Sigmoid colon (tissue), 7 donors: ENCODE results near the gene KIF5C. TPM values are rescaled to one million over a fixed set of nuclear protein-coding genes. Genes with fewer than 3 reads are reported as not detected.

ENCODE experiments used
- DNase-seq: peaks from one replicate; pipeline ENCODE4 v3.0.0-alpha.2; 2019
- H3K27ac ChIP-seq, 4 donors: fragments of 200-600 bp; sonication (generic); one replicate each; pipeline ENCODE4 v1.5.1; 2016 to 2019; ENCODE audit warnings: mild to moderate bottlenecking in 1 of 4
- H3K27me3 ChIP-seq, 3 donors: fragments of 200-600 bp; sonication (generic); one replicate each; pipeline ENCODE4 v1.5.1; 2019; ENCODE audit warnings: mild to moderate bottlenecking in 1 of 3
- H3K36me3 ChIP-seq, 4 donors: fragments of 200-600 bp; sonication (generic); one replicate each; pipeline ENCODE4 v1.5.1; 2016 to 2019
- H3K4me1 ChIP-seq, 4 donors: fragments of 200-600 bp; sonication (generic); one replicate each; pipeline ENCODE4 v1.5.1; 2017 to 2019
- H3K4me3 ChIP-seq, 4 donors: fragments of 200-600 bp; sonication (generic); one replicate each; pipeline ENCODE4 v1.5.1; 2017 to 2019; ENCODE audit warnings: mild to moderate bottlenecking in 2 of 4, moderate library complexity in 1 of 4
- H3K9me3 ChIP-seq, 4 donors: fragments of 200-600 bp in 3 of 4; sonication (generic) in 3 of 4; one replicate each; pipeline versions ENCODE4 v1.5.1 to v1.6.1; 2013 to 2019
- EP300 ChIP-seq, 4 donors: sonication (generic); formaldehyde crosslinking; IDR thresholded peaks; one replicate each; pipeline ENCODE4 v1.6.1; 2017; ENCODE audit warnings: antibody characterized with exemption in 4 of 4
- POLR2A ChIP-seq, 2 donors: fragments of 450-650 bp; IDR thresholded peaks; one replicate each; pipeline ENCODE4 v1.6.1; 2016; ENCODE audit warnings: antibody characterized with exemption in 2 of 2, mild to moderate bottlenecking in 2 of 2, moderate library complexity in 2 of 2
- POLR2AphosphoS5 ChIP-seq, 4 donors: sonication (generic); formaldehyde crosslinking; IDR thresholded peaks; one replicate each; pipeline ENCODE4 v1.6.1; 2017; ENCODE audit warnings: antibody characterized with exemption in 4 of 4
- WGBS, 2 donors: extraction: QIAGEN DNeasy Blood & Tissue Kit; methylation state at CpG; one replicate each; pipeline ENCODE4 v1.1.7; 2013; 5-methylcytosine and 5-hydroxymethylcytosine counted together
- intact Hi-C: fragments of 100-400 bp; cut with DNase I; formaldehyde crosslinking; loops from one replicate; pipeline ENCODE4 v1.15.1; 2023
- polyA plus RNA-seq, 3 donors: library from polyadenylated mRNA; stranded (reverse); fragments of 200-250 nt; gene quantifications; one replicate each; pipeline ENCODE4 v1.2.3, GENCODE V29; 2013
- total RNA-seq, 4 donors: library from RNA; depleted of rRNA; stranded (reverse); fragments of >200 nt; gene quantifications; one replicate each; pipeline ENCODE4 v1.1.0, GENCODE V29; 2016
- TF ChIP-seq, protein P1 (sequence below), 4 experiments: fragments of 450-650 bp in 3 of 4; fragments of 200-600 bp in 1 of 4; IDR thresholded peaks; one replicate each; pipeline ENCODE4 v1.5.1; 2016 to 2019; ENCODE audit warnings: antibody characterized with exemption in 4 of 4, mild to moderate bottlenecking in 3 of 4, moderate library complexity in 2 of 4
- donor health status: healthy with polysubstance abuse.
- donor health status: Bipolar disorder and iron deficiency.
- donor health status: healthy.

Gene KIF5C
- total and polyA plus RNA-seq, 7 donors = 0.23 to 11.1 (median 7.3) TPM

DNA sequence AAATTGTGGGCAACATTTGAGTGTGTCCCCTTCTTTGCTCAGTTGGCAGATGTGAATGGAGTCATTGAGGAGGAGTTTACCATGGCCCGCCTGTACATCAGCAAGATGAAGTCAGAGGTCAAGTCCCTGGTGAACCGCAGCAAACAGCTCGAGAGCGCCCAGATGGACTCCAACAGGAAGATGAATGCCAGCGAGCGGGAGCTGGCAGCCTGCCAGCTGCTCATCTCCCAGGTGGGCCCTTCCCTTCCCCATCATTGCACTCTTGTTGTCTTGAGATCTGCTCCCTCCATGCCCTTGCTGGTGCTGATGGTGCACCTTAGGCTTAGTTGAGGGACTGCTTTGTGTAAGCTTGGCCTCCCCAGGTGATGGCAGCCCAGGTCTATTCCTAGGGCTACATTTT, 115.9 kb downstream of the KIF5C start:
- Histone ChIP-seq H3K36me3 (no peaks in the 10 kb centered on the region), H3K9me3 (no peaks in the 10 kb centered on the region), H3K27ac (no peak overlapping the region), H3K4me1 (no peaks in the 10 kb centered on the region), H3K27me3 (no peaks in the 10 kb centered on the region), H3K4me3 (no peak overlapping the region)
- DNase-seq = no peak
- TF ChIP-seq POLR2AphosphoS5 (IDR thresholded peaks at IDR 0.05) = no peak
- intact Hi-C loops = no loop called here
- 85 to 86% methylated on average over 6 of the region's 6 CpGs for WGBS, 2 donors

DNA sequence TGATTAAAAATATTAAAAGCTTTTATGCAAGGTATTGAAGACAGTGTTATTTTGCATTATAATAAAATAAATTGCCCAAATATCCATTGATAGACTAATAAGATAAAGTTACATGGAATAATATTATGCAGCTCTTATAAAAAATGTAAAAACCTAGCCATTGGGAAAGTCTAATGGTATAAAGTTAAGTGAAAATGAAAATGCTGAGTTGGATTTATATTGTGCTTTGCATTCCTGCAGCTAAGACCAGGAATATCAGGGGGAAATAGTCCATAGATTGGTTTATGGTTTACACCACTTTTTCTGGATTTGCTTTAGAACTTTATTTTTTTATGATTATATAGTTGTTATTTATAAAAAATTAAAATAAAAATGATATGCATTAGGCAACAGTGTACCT, 117.4 kb downstream of the KIF5C start:
- H3K4me1 ChIP-seq = no peaks in the 10 kb centered on the region

DNA sequence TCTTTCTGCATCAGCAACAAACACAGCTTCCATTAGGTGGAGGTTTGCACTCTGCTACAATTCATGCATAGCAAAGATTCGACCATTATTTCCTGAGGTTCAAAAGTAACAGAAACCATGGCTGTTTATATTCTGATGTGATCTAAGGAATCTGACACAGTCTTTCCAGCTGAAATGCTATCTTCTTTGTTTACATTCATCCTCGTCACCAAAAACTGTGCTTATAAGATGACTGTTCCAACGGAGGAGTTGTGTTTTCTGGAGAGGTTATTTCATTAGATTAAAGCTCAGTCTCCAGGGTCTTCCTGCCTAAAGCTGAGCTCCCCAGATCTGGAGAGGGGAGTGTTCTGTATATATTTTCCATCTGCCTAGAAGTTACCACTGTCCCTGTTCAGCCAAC, 118.3 kb downstream of the KIF5C start:
- H3K4me1 ChIP-seq = no peaks in the 10 kb centered on the region
- no peak for DNase-seq
- H3K9me3 ChIP-seq = no peaks in the 10 kb centered on the region
- no peaks in the 10 kb centered on the region for H3K27me3 ChIP-seq
- 73 to 83% methylated on average over 3 of the region's 3 CpGs for WGBS, 2 donors
- no peak for TF ChIP-seq POLR2AphosphoS5 (IDR thresholded peaks at IDR 0.05)
- TF ChIP-seq, protein P1, sequence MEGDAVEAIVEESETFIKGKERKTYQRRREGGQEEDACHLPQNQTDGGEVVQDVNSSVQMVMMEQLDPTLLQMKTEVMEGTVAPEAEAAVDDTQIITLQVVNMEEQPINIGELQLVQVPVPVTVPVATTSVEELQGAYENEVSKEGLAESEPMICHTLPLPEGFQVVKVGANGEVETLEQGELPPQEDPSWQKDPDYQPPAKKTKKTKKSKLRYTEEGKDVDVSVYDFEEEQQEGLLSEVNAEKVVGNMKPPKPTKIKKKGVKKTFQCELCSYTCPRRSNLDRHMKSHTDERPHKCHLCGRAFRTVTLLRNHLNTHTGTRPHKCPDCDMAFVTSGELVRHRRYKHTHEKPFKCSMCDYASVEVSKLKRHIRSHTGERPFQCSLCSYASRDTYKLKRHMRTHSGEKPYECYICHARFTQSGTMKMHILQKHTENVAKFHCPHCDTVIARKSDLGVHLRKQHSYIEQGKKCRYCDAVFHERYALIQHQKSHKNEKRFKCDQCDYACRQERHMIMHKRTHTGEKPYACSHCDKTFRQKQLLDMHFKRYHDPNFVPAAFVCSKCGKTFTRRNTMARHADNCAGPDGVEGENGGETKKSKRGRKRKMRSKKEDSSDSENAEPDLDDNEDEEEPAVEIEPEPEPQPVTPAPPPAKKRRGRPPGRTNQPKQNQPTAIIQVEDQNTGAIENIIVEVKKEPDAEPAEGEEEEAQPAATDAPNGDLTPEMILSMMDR (IDR thresholded peaks at IDR 0.05) = no peak
- no peak for TF ChIP-seq EP300 (IDR thresholded peaks at IDR 0.05)
- TF ChIP-seq POLR2A (IDR thresholded peaks at IDR 0.05) = no peak
- H3K4me3 ChIP-seq = no peak overlapping the region
- intact Hi-C loops = no loop called here
- H3K36me3 ChIP-seq = no peaks in the 10 kb centered on the region
- H3K27ac ChIP-seq = no peak overlapping the region

More for the DNA sequence above, 117.4 kb downstream of the KIF5C start:
- Histone ChIP-seq H3K27me3 (no peaks in the 10 kb centered on the region), H3K36me3 (no peaks in the 10 kb centered on the region), H3K4me3 (no peak overlapping the region), H3K27ac (no peak overlapping the region), H3K9me3 (no peaks in the 10 kb centered on the region)
- TF ChIP-seq POLR2AphosphoS5 (IDR thresholded peaks at IDR 0.05) = no peak
- TF ChIP-seq, protein P1 (IDR thresholded peaks at IDR 0.05) = no peak
- TF ChIP-seq EP300 (IDR thresholded peaks at IDR 0.05) = no peak
- no peak for TF ChIP-seq POLR2A (IDR thresholded peaks at IDR 0.05)
- intact Hi-C loops = no loop called here
- no peak for DNase-seq

DNA sequence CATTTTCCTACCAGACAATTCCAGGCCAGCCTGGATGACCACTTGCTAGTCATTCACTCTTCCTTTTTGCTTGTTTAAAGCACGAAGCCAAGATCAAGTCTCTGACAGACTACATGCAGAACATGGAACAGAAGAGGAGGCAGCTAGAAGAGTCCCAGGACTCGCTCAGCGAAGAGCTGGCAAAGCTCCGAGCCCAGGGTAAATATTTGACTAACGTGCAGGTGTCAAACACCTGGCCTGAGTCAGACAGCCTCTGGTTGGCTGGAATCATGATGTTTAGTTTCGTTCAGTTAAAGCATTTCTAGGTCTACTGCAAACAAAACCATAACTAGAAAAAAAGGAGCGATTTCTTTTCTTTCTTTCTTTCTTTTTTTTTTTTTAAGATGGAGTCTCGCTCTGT, 119.3 kb downstream of the KIF5C start:
- H3K27ac ChIP-seq = no peak overlapping the region
- peaks cover 0 to 3% (median 0%) of the 10 kb centered on the region in 3 donors for H3K27me3 ChIP-seq
- no peak overlapping the region for H3K4me3 ChIP-seq
- TF ChIP-seq POLR2AphosphoS5 (IDR thresholded peaks at IDR 0.05) = no peak
- TF ChIP-seq POLR2A (IDR thresholded peaks at IDR 0.05) = no peak
- no peak for TF ChIP-seq EP300 (IDR thresholded peaks at IDR 0.05)
- TF ChIP-seq, protein P1 (IDR thresholded peaks at IDR 0.05) = no peak
- no peaks in the 10 kb centered on the region for H3K36me3 ChIP-seq
- H3K4me1 ChIP-seq = no peaks in the 10 kb centered on the region
- no peaks in the 10 kb centered on the region for H3K9me3 ChIP-seq
- WGBS, 2 donors = 23 to 69% methylated on average over 8 of the region's 8 CpGs
- DNase-seq = no peak
- intact Hi-C loops = no loop called here

DNA sequence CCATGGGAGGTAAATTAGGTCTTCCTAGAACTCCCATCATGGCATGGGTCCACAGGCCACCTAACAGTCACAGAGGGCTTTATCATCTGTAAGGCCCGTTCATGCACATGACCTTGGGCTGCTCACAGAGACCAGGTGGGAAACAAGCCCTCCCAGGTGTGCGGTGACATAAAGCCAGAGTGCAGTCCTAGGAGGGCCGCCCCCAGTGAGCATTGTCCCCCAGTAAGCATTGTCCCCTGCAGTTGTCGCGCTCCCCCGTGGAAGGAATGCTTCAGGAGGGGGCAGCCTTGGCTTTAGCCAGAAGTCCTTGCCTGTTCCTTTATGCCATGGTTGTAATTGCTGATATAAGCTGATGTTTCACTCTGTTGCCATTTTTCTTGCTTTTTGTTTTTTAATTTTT, 121.8 kb downstream of the KIF5C start:
- DNase-seq = no peak

More for the DNA sequence above, 121.8 kb downstream of the KIF5C start:
- no peak overlapping the region for H3K27ac ChIP-seq
- 94% methylated on average over 6 of the region's 6 CpGs for WGBS, 2 donors
- no peaks in the 10 kb centered on the region for H3K9me3 ChIP-seq
- H3K4me3 ChIP-seq = no peak overlapping the region
- TF ChIP-seq POLR2AphosphoS5 (IDR thresholded peaks at IDR 0.05) (no peak), POLR2A (IDR thresholded peaks at IDR 0.05) (no peak), EP300 (IDR thresholded peaks at IDR 0.05) (no peak)
- TF ChIP-seq, protein P1 (IDR thresholded peaks at IDR 0.05) = no peak
- peaks cover 0 to 3% (median 0%) of the 10 kb centered on the region in 3 donors for H3K27me3 ChIP-seq
- H3K4me1 ChIP-seq = no peaks in the 10 kb centered on the region
- H3K36me3 ChIP-seq = no peaks in the 10 kb centered on the region
- intact Hi-C loops = no loop called here
